B cell (primary cell): ENCODE measurements around the gene KPNA1.
"Not testable (repeated sequence)": the region's sequence is repeated elsewhere in the genome, so short reads cannot be mapped to it uniquely, and the experiment has no call there.

Experiments used
- CTCF ChIP-seq: fragments of 200-600 bp; IDR thresholded peaks from one replicate; pipeline ENCODE4 v1.8.0; 2022; ENCODE audit warnings: antibody characterized with exemption, mild to moderate bottlenecking
- EZH2 ChIP-seq: IDR thresholded peaks from 2 replicates; pipeline ENCODE4 v1.6.1; 2012; ENCODE audit warnings: borderline replicate concordance, low read depth, mild to moderate bottlenecking, moderate library complexity, low read length; ENCODE audit not compliant: insufficient read depth, poor library complexity, severe bottlenecking

- not testable (repeated sequence) for TF ChIP-seq CTCF, EZH2
Measured at GRCh38 chr3:122443762-122444490, 70.8 kb downstream of the KPNA1 start.
